Psoas muscle (tissue), 8 donors: ENCODE results near the gene DIPK1A. TPM values are rescaled to one million over a fixed set of nuclear protein-coding genes. Genes with fewer than 3 reads are reported as not detected.

Experiments
- ATAC-seq, 4 donors: fragments of 200-7000 bp; cut with Tn5 transposase; one replicate each; pipeline ENCODE4 v1.9.1; 2020; ENCODE audit warnings: moderate library complexity in 3 of 4, mild to moderate bottlenecking in 2 of 4
- DNase-seq, 2 donors: peaks; one replicate each; pipeline ENCODE4 v3.0.0-alpha.2; 2020
- H3K27ac ChIP-seq: fragments of 200-600 bp; one replicate; pipeline ENCODE4 v1.8.0; 2022
- H3K27me3 ChIP-seq, 3 donors: fragments of 200-600 bp in 1 of 3; one replicate each; pipeline versions ENCODE4 v1.6.1 to v1.8.0; 2013 to 2022; ENCODE audit warnings: low read length in 2 of 3, mild to moderate bottlenecking in 2 of 3, moderate library complexity in 1 of 3; ENCODE audit not compliant: insufficient read depth in 3 of 3
- H3K36me3 ChIP-seq, 2 donors: fragments of 200-600 bp in 1 of 2; one replicate each; pipeline versions ENCODE4 v1.6.1 to v1.8.0; 2013 to 2022; ENCODE audit warnings: low read depth in 1 of 2, mild to moderate bottlenecking in 1 of 2, moderate library complexity in 1 of 2; ENCODE audit not compliant: insufficient read depth in 1 of 2
- H3K4me1 ChIP-seq: fragments of 200-600 bp; one replicate; pipeline ENCODE4 v1.8.0; 2022
- H3K4me3 ChIP-seq: fragments of 200-600 bp; one replicate; pipeline ENCODE4 v1.8.0; 2022; ENCODE audit warnings: mild to moderate bottlenecking
- H3K9me3 ChIP-seq: fragments of 200-600 bp; one replicate; pipeline ENCODE4 v1.8.0; 2022
- WGBS, 3 donors: extraction: QIAGEN DNeasy Blood & Tissue Kit; methylation state at CpG; one replicate each; pipeline versions ENCODE4 v1.1.6 to v1.1.7; 2013; 5-methylcytosine and 5-hydroxymethylcytosine counted together
- intact Hi-C, 2 donors: fragments of 100-400 bp; cut with DNase I; formaldehyde crosslinking; loops; one replicate each; pipeline versions ENCODE4 v1.11.0 to v1.14.2; 2022
- polyA plus RNA-seq, 3 donors: library from polyadenylated mRNA; stranded (reverse); fragments of 200-250 nt; gene quantifications; one replicate each; pipeline ENCODE4 v1.2.3, GENCODE V29; 2013
- total RNA-seq, 4 donors: library from RNA; stranded (reverse); fragmentation: NEBNext Ultra II Directional in 2 of 4; extraction: Animal tissue kit (Norgen Biotek cat#: 25700) in 2 of 4; gene quantifications; one replicate each; pipeline versions ENCODE4 v1.2.1 to v1.2.4, GENCODE V29; 2021 to 2023
- TF ChIP-seq, protein P1 (sequence below): fragments of 200-600 bp; IDR thresholded peaks from one replicate; pipeline ENCODE4 v1.8.0; 2022; ENCODE audit warnings: antibody characterized with exemption
- donor health status: healthy with polysubstance abuse.
- donor health status: DM: no; HTN: no; CAD: no; lungs with moderate emphysema.
- donor health status: Bipolar disorder and iron deficiency.
- donor health status: healthy.
- donor health status: DM: yes; HTN: yes; CAD: no.
- donor health status: DM: no; HTN: no; CAD: no.
- donor health status: DM: no; HTN: no; CAD: no.
- donor health status: DM: yes; HTN: yes; CAD: no.

Gene DIPK1A
- total and polyA plus RNA-seq, 7 donors: 2.2 to 7.9 (median 5.7) TPM

DNA sequence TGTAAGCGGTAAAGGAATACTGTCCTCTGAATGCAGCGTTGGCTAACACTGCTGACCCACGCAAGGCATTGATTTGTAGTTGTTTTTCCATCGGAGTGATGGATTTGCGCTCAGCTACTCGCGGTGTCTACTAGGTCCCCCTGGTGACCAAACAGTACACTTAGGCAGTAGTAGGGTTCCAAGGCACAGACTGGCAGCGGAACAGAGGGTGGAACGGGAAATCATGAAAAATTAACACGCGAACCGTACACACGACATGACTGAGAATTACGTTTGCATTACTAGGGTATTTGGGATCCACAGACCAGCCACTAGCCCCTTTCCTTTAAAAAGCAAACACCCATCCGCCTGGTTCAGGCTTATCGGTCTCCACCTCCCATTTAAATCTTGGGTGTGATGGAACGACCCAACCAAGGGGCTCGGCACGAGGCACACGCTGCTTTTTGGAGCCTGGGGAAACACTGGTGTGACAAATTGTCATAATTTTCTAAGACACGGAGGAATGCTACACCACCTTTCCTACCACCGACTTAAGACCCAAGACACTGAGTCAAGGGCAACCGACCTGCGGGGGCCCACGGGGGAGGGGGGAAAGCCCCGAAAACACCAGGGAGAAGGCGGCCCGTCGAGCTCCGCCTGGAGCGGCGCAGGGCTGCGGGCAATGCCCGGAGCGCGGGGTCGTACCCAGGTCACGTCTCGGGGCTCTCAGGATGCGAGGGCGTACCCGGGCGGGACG is 699 bp downstream of the DIPK1A start:
- peaks cover 30% of the 10 kb centered on the region for H3K4me1 ChIP-seq
- H3K27ac ChIP-seq: peak overlapping the region; percentile 91
- no peaks in the 10 kb centered on the region for H3K36me3 ChIP-seq
- DNase-seq (peak; percentile 43 to 64), ATAC-seq (peak; percentile 78 to 85 (median 80))
- intact Hi-C loops: loop anchor here (1.0 to 5.0 kb wide), 3 partner anchors 37 to 103 kb away; no protein-coding TSS in a partner anchor
- 0 to 1% (median 0%) methylated on average over 32 to 44 of the region's 44 CpGs for WGBS, 3 donors
- no peaks in the 10 kb centered on the region for H3K9me3 ChIP-seq
- TF ChIP-seq, protein P1, sequence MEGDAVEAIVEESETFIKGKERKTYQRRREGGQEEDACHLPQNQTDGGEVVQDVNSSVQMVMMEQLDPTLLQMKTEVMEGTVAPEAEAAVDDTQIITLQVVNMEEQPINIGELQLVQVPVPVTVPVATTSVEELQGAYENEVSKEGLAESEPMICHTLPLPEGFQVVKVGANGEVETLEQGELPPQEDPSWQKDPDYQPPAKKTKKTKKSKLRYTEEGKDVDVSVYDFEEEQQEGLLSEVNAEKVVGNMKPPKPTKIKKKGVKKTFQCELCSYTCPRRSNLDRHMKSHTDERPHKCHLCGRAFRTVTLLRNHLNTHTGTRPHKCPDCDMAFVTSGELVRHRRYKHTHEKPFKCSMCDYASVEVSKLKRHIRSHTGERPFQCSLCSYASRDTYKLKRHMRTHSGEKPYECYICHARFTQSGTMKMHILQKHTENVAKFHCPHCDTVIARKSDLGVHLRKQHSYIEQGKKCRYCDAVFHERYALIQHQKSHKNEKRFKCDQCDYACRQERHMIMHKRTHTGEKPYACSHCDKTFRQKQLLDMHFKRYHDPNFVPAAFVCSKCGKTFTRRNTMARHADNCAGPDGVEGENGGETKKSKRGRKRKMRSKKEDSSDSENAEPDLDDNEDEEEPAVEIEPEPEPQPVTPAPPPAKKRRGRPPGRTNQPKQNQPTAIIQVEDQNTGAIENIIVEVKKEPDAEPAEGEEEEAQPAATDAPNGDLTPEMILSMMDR: peak; percentile 65
- no peaks in the 10 kb centered on the region for H3K27me3 ChIP-seq
- peak overlapping the region; percentile 85 for H3K4me3 ChIP-seq

DNA sequence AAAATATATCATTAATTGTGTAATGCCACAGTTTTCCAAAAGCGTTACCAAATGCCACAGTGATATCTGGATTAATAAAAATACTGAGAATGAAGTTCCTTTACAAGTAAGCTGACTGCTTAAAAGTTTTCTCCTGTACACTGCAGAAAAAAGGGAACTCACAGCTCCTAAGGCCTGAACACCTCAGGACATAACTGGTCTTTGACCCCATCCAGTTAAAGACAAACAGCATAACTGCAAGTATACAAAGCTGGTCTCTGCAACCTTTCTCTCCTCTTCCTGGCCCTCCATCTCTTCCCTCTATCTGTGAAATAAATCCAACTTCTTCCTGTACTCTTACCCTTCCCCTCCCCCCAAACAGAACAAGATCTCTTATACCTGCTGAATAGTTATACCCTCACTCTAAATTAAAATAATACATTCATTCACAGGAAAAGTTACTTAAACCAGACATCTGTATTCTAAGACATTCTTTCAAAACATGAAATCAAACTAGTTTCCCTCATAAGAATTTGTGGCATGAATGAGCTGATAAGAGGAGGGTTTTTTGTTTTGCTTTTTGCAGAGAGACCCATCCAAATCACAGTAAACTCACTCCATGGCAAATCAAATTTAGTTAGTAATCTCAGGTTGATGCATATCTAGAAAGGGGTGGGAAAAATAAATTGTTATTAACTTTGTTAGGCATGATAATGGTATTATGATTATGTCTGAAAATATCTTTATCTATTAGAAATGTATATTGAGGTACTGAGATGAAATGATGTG is 2.9 kb downstream of the DIPK1A start:
- no peak for DNase-seq
- Histone ChIP-seq H3K27ac (peak overlapping the region; percentile 42), H3K9me3 (no peaks in the 10 kb centered on the region), H3K27me3 (no peaks in the 10 kb centered on the region), H3K36me3 (no peaks in the 10 kb centered on the region), H3K4me1 (peaks cover 36% of the 10 kb centered on the region), H3K4me3 (no peak overlapping the region)
- TF ChIP-seq, protein P1: no peak
- WGBS, 3 donors: 69 to 90% (median 76%) methylated on average over 1 of the region's 1 CpG
- ATAC-seq: no peak
- intact Hi-C loops: no loop called here

DNA sequence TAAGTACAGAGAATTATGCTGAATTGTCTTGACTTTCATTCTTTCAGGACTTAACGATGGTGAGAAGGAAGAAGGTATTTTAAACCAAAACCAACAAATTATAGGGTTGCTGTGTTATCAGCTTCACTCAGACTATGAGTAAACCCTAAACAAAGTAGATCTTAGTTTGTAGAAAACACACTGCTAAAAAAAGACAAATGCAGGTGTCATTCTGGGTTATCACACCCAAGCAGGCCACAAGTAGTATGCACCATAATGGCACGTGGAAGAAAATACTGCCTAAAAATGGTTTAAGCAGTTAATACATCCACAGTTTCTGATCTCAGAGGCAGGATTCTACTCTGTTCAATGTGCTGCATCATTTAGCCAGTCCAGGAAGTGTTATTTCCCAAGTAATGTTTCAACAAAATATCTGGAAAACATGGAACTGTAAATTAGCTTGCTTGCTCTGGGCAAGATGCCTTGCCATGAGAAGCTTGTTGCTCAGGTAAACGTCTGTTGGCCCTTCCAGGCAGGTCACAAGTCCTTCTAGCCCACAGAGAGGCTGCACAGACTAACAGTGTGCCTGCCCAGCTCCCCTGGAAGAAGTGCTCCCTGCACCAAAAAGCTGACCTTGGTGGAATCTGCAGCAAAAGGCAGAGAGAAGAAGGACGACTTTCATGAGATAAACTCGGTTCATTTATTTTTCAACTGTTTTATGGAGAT is 4.1 kb downstream of the DIPK1A start:
- intact Hi-C loops: no loop called here
- ATAC-seq (no peak), DNase-seq (no peak)
- Histone ChIP-seq H3K27me3 (no peaks in the 10 kb centered on the region), H3K36me3 (no peaks in the 10 kb centered on the region), H3K27ac (peak overlapping the region; percentile 70), H3K9me3 (no peaks in the 10 kb centered on the region), H3K4me1 (peaks cover 48% of the 10 kb centered on the region), H3K4me3 (peak overlapping the region; percentile 15)
- 56 to 69% (median 62%) methylated on average over 5 of the region's 5 CpGs for WGBS, 3 donors
- TF ChIP-seq, protein P1: no peak

DNA sequence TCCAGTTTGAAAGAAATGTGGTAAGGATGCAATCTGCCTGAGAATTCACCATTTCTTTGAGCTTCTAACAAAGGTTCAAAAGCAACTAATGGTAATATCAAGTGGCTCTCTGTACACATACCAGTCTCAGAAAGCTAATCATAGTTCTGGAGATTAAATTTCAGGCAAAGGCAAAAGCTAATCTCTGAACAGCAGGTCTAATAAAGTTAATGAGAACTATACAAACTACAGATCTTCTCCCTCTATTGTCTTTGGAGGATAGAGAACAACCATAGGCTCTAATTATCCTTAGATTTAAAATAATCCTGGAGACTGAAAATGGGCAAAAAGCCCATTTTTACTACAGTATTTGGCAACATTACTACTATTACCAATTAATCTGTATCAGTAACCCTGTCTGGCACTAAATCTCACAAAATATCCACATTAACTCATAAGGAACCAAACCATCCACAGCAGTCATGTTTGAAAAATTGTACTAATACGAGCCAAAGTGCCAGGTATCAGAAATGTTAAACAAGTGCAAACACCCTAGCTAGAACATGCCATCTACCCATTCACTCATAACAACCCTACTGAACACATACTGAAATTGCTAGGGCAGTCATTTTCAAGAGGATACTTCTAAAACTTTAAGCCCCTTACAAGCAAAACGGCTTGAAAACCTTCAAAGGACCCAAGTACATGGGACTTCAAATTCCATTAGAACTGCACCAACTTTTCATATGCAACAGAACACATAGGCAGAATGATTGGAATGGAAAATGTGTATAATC is 4.8 kb downstream of the DIPK1A start:
- no peak for ATAC-seq
- peak overlapping the region; percentile 70 for H3K27ac ChIP-seq
- intact Hi-C loops: no loop called here
- H3K4me3 ChIP-seq: peak overlapping the region; percentile 15
- H3K27me3 ChIP-seq: no peaks in the 10 kb centered on the region
- 51 to 79% (median 64%) methylated on average over 2 of the region's 2 CpGs for WGBS, 3 donors
- DNase-seq: no peak
- H3K4me1 ChIP-seq: peaks cover 50% of the 10 kb centered on the region
- TF ChIP-seq, protein P1: no peak
- no peaks in the 10 kb centered on the region for H3K36me3 ChIP-seq
- H3K9me3 ChIP-seq: no peaks in the 10 kb centered on the region
